ENCODE results near the gene TRNP1. TPM values are rescaled to one million over a fixed set of nuclear protein-coding genes. Genes with fewer than 3 reads are reported as not detected.

TRNP1 gene
- total and polyA plus RNA-seq, 4 donors = 2.0 to 23.1 (median 15.0) TPM

- DNase-seq (no peak), ATAC-seq (ENCODE audit: insufficient read depth, low FRiP score) (no peak)
- no peaks in the 10 kb centered on the region for H3K36me3 ChIP-seq (ENCODE audit: control insufficient read depth in 4 of 4, insufficient read depth in 4 of 4, low read length in 4 of 4)
- WGBS, 2 donors = 31 to 48% methylated on average over 6 of the region's 6 CpGs
- no peaks in the 10 kb centered on the region for H3K9me3 ChIP-seq (ENCODE audit: control insufficient read depth in 4 of 4, insufficient read depth in 3 of 4, low read length in 3 of 4)
- H3K4me1 ChIP-seq (ENCODE audit: control insufficient read depth in 5 of 5, insufficient read depth in 5 of 5, low read length in 5 of 5) = no peaks in the 10 kb centered on the region
- no peak overlapping the region for H3K4me3 ChIP-seq
- H3K27ac ChIP-seq (ENCODE audit: low read depth in 1 of 2, low read length in 1 of 2) = no peak overlapping the region
- no peak overlapping the region for H3K9ac ChIP-seq (ENCODE audit: insufficient read depth in 1 of 2, low read length in 2 of 2)
- no peaks in the 10 kb centered on the region for H3K27me3 ChIP-seq (ENCODE audit: control insufficient read depth in 3 of 3, insufficient read depth in 3 of 3, low read length in 2 of 3)
- TF ChIP-seq CTCF (IDR thresholded peaks at IDR 0.05; ENCODE audit: control extremely low read depth, extremely low read depth) = no peak
Observed at GRCh38 chr1:26972390-26972789, 21.1 kb upstream of the TRNP1 start.

- Histone ChIP-seq H3K9ac (ENCODE audit: insufficient read depth in 1 of 2, low read length in 2 of 2) (no peak overlapping the region), H3K27ac (ENCODE audit: low read depth in 1 of 2, low read length in 1 of 2) (no peak overlapping the region), H3K36me3 (ENCODE audit: control insufficient read depth in 4 of 4, insufficient read depth in 4 of 4, low read length in 4 of 4) (no peaks in the 10 kb centered on the region), H3K9me3 (ENCODE audit: control insufficient read depth in 4 of 4, insufficient read depth in 3 of 4, low read length in 3 of 4) (no peaks in the 10 kb centered on the region), H3K4me1 (ENCODE audit: control insufficient read depth in 5 of 5, insufficient read depth in 5 of 5, low read length in 5 of 5) (no peaks in the 10 kb centered on the region), H3K27me3 (ENCODE audit: control insufficient read depth in 3 of 3, insufficient read depth in 3 of 3, low read length in 2 of 3) (no peaks in the 10 kb centered on the region), H3K4me3 (no peak overlapping the region)
- ATAC-seq (ENCODE audit: insufficient read depth, low FRiP score) = no peak
- DNase-seq = no peak
- no peak for TF ChIP-seq CTCF (IDR thresholded peaks at IDR 0.05; ENCODE audit: control extremely low read depth, extremely low read depth)
- WGBS, 2 donors = 76 to 86% methylated on average over 4 of the region's 4 CpGs
Observed at GRCh38 chr1:26972821-26973220, 20.7 kb upstream of the TRNP1 start.

DNA sequence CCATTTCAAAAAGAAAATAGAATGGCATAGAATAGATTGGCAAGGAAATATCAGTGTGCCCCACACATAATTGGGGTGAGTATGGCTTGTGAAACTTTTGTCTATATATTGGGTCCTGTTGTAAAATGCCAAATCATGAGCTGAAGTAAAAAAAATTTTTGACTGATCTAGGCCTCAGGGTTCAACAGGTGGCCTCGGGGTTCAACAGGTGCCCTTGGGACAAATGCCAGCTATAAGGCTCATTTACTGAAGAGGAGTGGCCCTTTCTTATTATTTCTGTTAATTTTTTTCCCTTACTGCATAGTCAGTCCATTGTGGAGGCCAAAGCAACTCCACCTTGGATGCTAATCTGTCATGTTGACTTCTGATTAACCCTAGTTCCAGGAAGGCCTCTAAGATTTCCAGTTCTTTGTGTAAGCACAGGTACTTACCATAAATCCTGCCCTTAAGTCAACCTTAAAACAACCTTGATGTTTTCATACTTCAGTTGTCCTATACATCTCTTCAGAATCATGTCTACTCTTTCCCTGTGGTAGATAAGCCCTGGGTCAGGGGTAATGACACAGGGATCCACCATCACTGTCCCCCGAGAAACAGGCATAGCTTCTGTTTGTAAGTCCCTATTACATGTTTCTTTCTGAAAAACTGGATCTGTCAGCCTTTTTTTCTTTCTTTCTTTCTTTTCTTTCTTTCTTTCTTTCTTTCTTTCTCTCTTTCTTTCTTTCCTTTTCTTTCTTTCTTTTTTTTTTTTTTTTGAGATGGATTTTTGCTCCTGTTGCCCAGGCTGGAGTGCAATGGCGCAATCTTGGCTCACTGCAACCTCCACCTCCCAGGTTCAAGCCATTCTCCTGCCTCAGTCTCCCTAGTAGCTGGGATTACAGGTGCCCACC is 16.6 kb upstream of the TRNP1 start:
- no peak for TF ChIP-seq CTCF (IDR thresholded peaks at IDR 0.05; ENCODE audit: control extremely low read depth, extremely low read depth)
- no peaks in the 10 kb centered on the region for H3K36me3 ChIP-seq (ENCODE audit: control insufficient read depth in 4 of 4, insufficient read depth in 4 of 4, low read length in 4 of 4)
- no peaks in the 10 kb centered on the region for H3K4me1 ChIP-seq (ENCODE audit: control insufficient read depth in 5 of 5, insufficient read depth in 5 of 5, low read length in 5 of 5)
- H3K9ac ChIP-seq (ENCODE audit: insufficient read depth in 1 of 2, low read length in 2 of 2) = no peak overlapping the region
- H3K27ac ChIP-seq (ENCODE audit: low read depth in 1 of 2, low read length in 1 of 2) = no peak overlapping the region
- H3K4me3 ChIP-seq = no peak overlapping the region
- ATAC-seq (ENCODE audit: insufficient read depth, low FRiP score) = no peak
- H3K9me3 ChIP-seq (ENCODE audit: control insufficient read depth in 4 of 4, insufficient read depth in 3 of 4, low read length in 3 of 4) = no peaks in the 10 kb centered on the region
- no peaks in the 10 kb centered on the region for H3K27me3 ChIP-seq (ENCODE audit: control insufficient read depth in 3 of 3, insufficient read depth in 3 of 3, low read length in 2 of 3)
- DNase-seq = no peak
- 87 to 91% methylated on average over 3 of the region's 3 CpGs for WGBS, 2 donors

Measured in lung (tissue), 12 donors.